NCI-H2227 treated with DMSO at 0.1 percent for 48 hours (cell line): Measurements from ENCODE around the gene TAF15.

Source experiments
- DNase-seq: peaks from one replicate; lab custom pipeline; 2025; lab: John Stamatoyannopoulos, UW

Gene TAF15

GRCh38 chr17:35872196-35872980, 63.1 kb downstream of the TAF15 start:
- no peak for DNase-seq

GRCh38 chr17:35875072-35875799, 66.0 kb downstream of the TAF15 start:
- DNase-seq, result no peak

- DNase-seq, result no peak
These were observed 66.5 kb downstream of the TAF15 start for GRCh38 chr17:35875800-35876139.

- no peak for DNase-seq
These were observed 67.2 kb downstream of the TAF15 start for GRCh38 chr17:35876534-35876933.

- no peak for DNase-seq
These were observed 68.2 kb downstream of the TAF15 start for GRCh38 chr17:35877345-35878029.

GRCh38 chr17:35878361-35878760, 69.1 kb downstream of the TAF15 start:
- DNase-seq, result no peak

GRCh38 chr17:35879773-35880654, 70.7 kb downstream of the TAF15 start, which contains the start of gene CCL5:
Gene CCL5 (minus strand): TSS chr17:35880360.
- DNase-seq, result no peak

GRCh38 chr17:35889241-35889640, 80.0 kb downstream of the TAF15 start:
- no peak for DNase-seq

- peak; percentile 32 for DNase-seq
These were observed 80.8 kb downstream of the TAF15 start for GRCh38 chr17:35889818-35890773.

- DNase-seq, result no peak
These were observed 81.5 kb downstream of the TAF15 start for GRCh38 chr17:35890774-35891155.

GRCh38 chr17:35891269-35891668, 82.0 kb downstream of the TAF15 start:
- no peak for DNase-seq

- DNase-seq, result no peak
These were observed 83.1 kb downstream of the TAF15 start for GRCh38 chr17:35892091-35893035.

- no peak for DNase-seq
These were observed 84.5 kb downstream of the TAF15 start for GRCh38 chr17:35893751-35894150.

GRCh38 chr17:35894206-35894605, 84.9 kb downstream of the TAF15 start:
- no peak for DNase-seq

GRCh38 chr17:35895636-35896587, 86.6 kb downstream of the TAF15 start:
- DNase-seq, result no peak
